K562 (cell line): Measurements from ENCODE around the gene TP73. TPM values are rescaled to one million over a fixed set of nuclear protein-coding genes. Genes with fewer than 3 reads are reported as not detected.

Source experiments
- ATAC-seq: fragments of 200-7000 bp; cut with Tn5 transposase; 3 replicates; pipeline ENCODE4 v1.9.1; 2020; ENCODE audit warnings: moderate library complexity
- BruUV-seq: library from RNA; stranded (reverse); fragments of 400-500 nt; replicated peaks from 2 replicates; lab custom pipeline; 2021; lab: Mats Ljungman, UMichigan
- CTCF ChIA-PET: fragments of 300-600 bp; formaldehyde crosslinking; extraction: SDS; loops from one replicate; lab custom pipeline; 2021; ENCODE audit warnings: low intra/inter-chr PET ratio; lab: Yijun Ruan, JAX
- POLR2A ChIA-PET: fragments of 300-600, 350-650 bp; sonication (Branson Sonifier 250); formaldehyde crosslinking; extraction: SDS; loops from one replicate; lab custom pipeline; 2021; ENCODE audit warnings: antibody characterized with exemption, inconsistent platforms; lab: Yijun Ruan, JAX
- DNase-seq, 4 experiments: peaks; one replicate each; pipeline versions ENCODE4 v3.0.0 to v3.0.0-alpha.2; 2011 to 2018; ENCODE audit warnings: low spot score in 3 of 4, mixed read lengths in 3 of 4; ENCODE audit errors: extremely low read depth in 1 of 4
- FAIRE-seq: peaks from 2 replicates; lab custom pipeline; 2011; peaks lifted over from hg19 to GRCh38; lab: Jason Lieb, UNC
- H2AFZ ChIP-seq: 2 replicates; pipeline ENCODE4 v1.6.0; 2011; ENCODE audit warnings: low read depth, low read length, control low read depth, inconsistent platforms
- H3K27ac ChIP-seq: fragments of 200-600 bp; 3 replicates; pipeline ENCODE4 v1.8.0; 2011; ENCODE audit warnings: low read depth, mild to moderate bottlenecking, control low read depth, inconsistent platforms, low read length, moderate library complexity, mixed read lengths; ENCODE audit errors: extremely low read depth
- H3K27me3 ChIP-seq, 2 experiments: fragments of 300-600 bp in 1 of 2; 2 replicates in 1 of 2; 3 replicates in 1 of 2; pipeline versions ENCODE4 v1.6.0 to v1.8.0; 2011; ENCODE audit warnings: inconsistent platforms in 2 of 2, low read length in 2 of 2, mild to moderate bottlenecking in 1 of 2, mixed read lengths in 1 of 2, moderate library complexity in 1 of 2; ENCODE audit not compliant: control insufficient read depth in 2 of 2, insufficient read depth in 2 of 2
- H3K36me3 ChIP-seq: fragments of 300-600 bp; 3 replicates; pipeline ENCODE4 v1.8.0; 2011; ENCODE audit warnings: mild to moderate bottlenecking, low read length, inconsistent platforms; ENCODE audit not compliant: control insufficient read depth, insufficient read depth
- H3K4me1 ChIP-seq, 2 experiments: fragments of 200-600 bp in 1 of 2; replicated peaks in 1 of 2; 2 replicates in 1 of 2; 3 replicates in 1 of 2; pipeline versions ENCODE4 v1.5.1 to v1.8.0; 2011; ENCODE audit warnings: inconsistent platforms in 2 of 2, low read length in 2 of 2, mild to moderate bottlenecking in 1 of 2, mixed read lengths in 1 of 2, moderate library complexity in 1 of 2; ENCODE audit not compliant: control insufficient read depth in 2 of 2, insufficient read depth in 2 of 2
- H3K4me2 ChIP-seq: 2 replicates; pipeline ENCODE4 v1.6.1; 2011; ENCODE audit warnings: low read length, control low read depth, inconsistent platforms, mixed read lengths; ENCODE audit not compliant: insufficient read depth
- H3K4me3 ChIP-seq: fragments of 200-600 bp; sonication (generic), shearing (Covaris generic); 2 replicates; pipeline ENCODE4 v1.5.1; 2016; ENCODE audit warnings: control low read depth, inconsistent platforms
- H3K79me2 ChIP-seq: fragments of 200-600 bp; 3 replicates; pipeline ENCODE4 v1.8.0; 2011; ENCODE audit warnings: low read length, inconsistent platforms; ENCODE audit not compliant: control insufficient read depth, insufficient read depth
- H3K9ac ChIP-seq, 2 experiments: 2 replicates each; pipeline versions ENCODE4 v1.6.0 to v1.6.1; 2011; ENCODE audit warnings: low read depth in 2 of 2, low read length in 2 of 2, control low read depth in 1 of 2, inconsistent platforms in 1 of 2, mild to moderate bottlenecking in 1 of 2, mixed read lengths in 1 of 2; ENCODE audit not compliant: insufficient read depth in 1 of 2
- H3K9me1 ChIP-seq: one replicate; pipeline ENCODE4 v1.6.0; 2011; ENCODE audit warnings: inconsistent platforms, mild to moderate bottlenecking, low read length, moderate library complexity; ENCODE audit not compliant: control insufficient read depth, insufficient read depth
- H3K9me3 ChIP-seq: replicated peaks from 2 replicates; pipeline ENCODE4 v1.5.1; 2011; ENCODE audit warnings: low read depth, low read length, inconsistent platforms; ENCODE audit not compliant: control insufficient read depth, insufficient read depth
- H4K20me1 ChIP-seq: replicated peaks from 2 replicates; pipeline ENCODE4 v1.6.1; 2011; ENCODE audit warnings: low read length, inconsistent platforms, mixed read lengths; ENCODE audit not compliant: control insufficient read depth, insufficient read depth
- CREBBP ChIP-seq: IDR thresholded peaks from one replicate; pipeline ENCODE4 v1.6.1; 2012; ENCODE audit warnings: low read depth, mild to moderate bottlenecking, control low read depth, inconsistent platforms, low read length
- EWSR1 ChIP-seq: fragments of 450-650 bp; IDR thresholded peaks from 2 replicates; pipeline ENCODE4 v1.6.1; 2018; ENCODE audit warnings: borderline replicate concordance, mild to moderate bottlenecking, low read depth, moderate library complexity; ENCODE audit not compliant: partially characterized antibody
- FOS ChIP-seq: IDR thresholded peaks from 3 replicates; pipeline ENCODE4 v1.6.1; 2011; ENCODE audit not compliant: insufficient read length; ENCODE audit errors: extremely low read depth
- MEF2D ChIP-seq: conservative IDR thresholded peaks from 2 replicates; pipeline ENCODE4 v1.6.1; 2016; ENCODE audit warnings: low read depth, missing genetic modification characterization, missing compliant biosample characterization
- PML ChIP-seq: IDR thresholded peaks from 2 replicates; pipeline ENCODE4 v1.6.1; 2012; ENCODE audit warnings: low read length, inconsistent platforms
- PTRF ChIP-seq: fragments of 450-650 bp; IDR thresholded peaks from 2 replicates; pipeline ENCODE4 v1.6.1; 2016; ENCODE audit warnings: mild to moderate bottlenecking, missing genetic modification characterization, missing compliant biosample characterization
- PTTG1 ChIP-seq: fragments of 450-650 bp; IDR thresholded peaks from 2 replicates; pipeline ENCODE4 v1.6.1; 2016; ENCODE audit warnings: low read depth, mild to moderate bottlenecking, missing genetic modification characterization, missing compliant biosample characterization
- RBM14 ChIP-seq: fragments of 200-400 bp; formaldehyde crosslinking; IDR thresholded peaks from 2 replicates; pipeline ENCODE4 v1.6.1; 2018; ENCODE audit warnings: low read depth, mild to moderate bottlenecking, low read length, moderate library complexity, borderline replicate concordance; ENCODE audit not compliant: insufficient read depth
- TOE1 ChIP-seq, 2 experiments: fragments of 450-650 bp in 1 of 2; sonication (generic) in 1 of 2; formaldehyde crosslinking in 1 of 2; IDR thresholded peaks; 2 replicates each; pipeline versions ENCODE4 v1.7.1 to v1.8.0; 2016 to 2022; ENCODE audit warnings: borderline replicate concordance in 2 of 2, mild to moderate bottlenecking in 2 of 2, antibody characterized with exemption in 1 of 2, inconsistent platforms in 1 of 2, low read depth in 1 of 2, missing genetic modification reagents in 1 of 2, moderate library complexity in 1 of 2
- ZFP1 ChIP-seq: fragments of 450-650 bp; formaldehyde crosslinking; IDR thresholded peaks from 2 replicates; pipeline ENCODE4 v1.4.0; 2020; ENCODE audit warnings: mild to moderate bottlenecking, mixed read lengths
- ZNF121 ChIP-seq: sonication (generic); formaldehyde crosslinking; conservative IDR thresholded peaks from 2 replicates; pipeline ENCODE4 v1.8.0; 2022; ENCODE audit warnings: missing genetic modification reagents
- WGBS: fragments of 100-300 bp; shearing (Covaris generic); methylation state at CpG from one replicate; pipeline ENCODE4 v1.1.6; 2016; ENCODE audit warnings: low coverage, mixed read lengths; ENCODE audit not compliant: insufficient coverage; ENCODE audit errors: missing lambda C conversion rate; 5-methylcytosine and 5-hydroxymethylcytosine counted together
- in situ Hi-C: fragments of 300-500 bp; cut with MboI; formaldehyde crosslinking; loops from 4 replicates; pipeline ENCODE4 v1.15.0; 2018; ENCODE audit warnings: inconsistent platforms, mixed read lengths
- intact Hi-C: fragments of 100-400 bp; cut with micrococcal nuclease; formaldehyde crosslinking; loops from 2 replicates; pipeline ENCODE4 v1.14.2; 2022
- polyA plus RNA-seq, 8 experiments: library from polyadenylated mRNA; depleted of rRNA in 4 of 8; stranded (reverse) in 5 of 8; unstranded in 3 of 8; fragments of >200 nt; fragmentation: Nextera tagmentation in 2 of 8; fragmentation: Illumina TruSeq in 1 of 8; extraction: Ambion mirVana in 2 of 8; extraction: Trizol in 1 of 8; gene quantifications; 2 replicates each; pipeline versions ENCODE4 v1.2.1 to v1.2.3, GENCODE V29; 2011 to 2014; ENCODE audit warnings: inconsistent platforms in 1 of 8, missing spikeins in 1 of 8
- total RNA-seq, 7 experiments: library from RNA; depleted of rRNA in 6 of 7; stranded (reverse); fragments of >200 nt in 6 of 7; fragmentation: Illumina TruSeq in 2 of 7; extraction: Trizol in 2 of 7; gene quantifications; 2 replicates each; pipeline versions ENCODE4 v1.2.1 to v1.2.3, GENCODE V29; 2011 to 2021; ENCODE audit warnings: low replicate concordance in 1 of 7

The TP73 gene
- total and polyA plus RNA-seq, 9 of the 15 experiments (the other 6 are each of a cell fraction or from before 2014, with no cell fraction given): 0.07 to 1.6 (median 0.40) TPM; not detected in 2

GRCh38 chr1:3638027-3638426 is 14.3 kb upstream of the TP73 start:
- FAIRE-seq (no peak), ATAC-seq (no peak), DNase-seq (no peak)
- intact Hi-C loops (no loop called here), in situ Hi-C loops (no loop called here)
- no peak overlapping the region for H3K27ac ChIP-seq
- H3K9ac ChIP-seq: no peak overlapping the region
- no peak overlapping the region for H3K4me3 ChIP-seq
- H3K36me3 ChIP-seq: peaks cover 49% of the 10 kb centered on the region; the same call in 2 of the 3 replicates
- no peaks in the 10 kb centered on the region for H3K27me3 ChIP-seq
- no peak for TF ChIP-seq RBM14
- no peak for TF ChIP-seq CREBBP
- TF ChIP-seq EWSR1: no peak
- TF ChIP-seq TOE1 (IDR thresholded peaks at IDR 0.05; ENCODE audit: borderline replicate concordance): no peak
- no peak for TF ChIP-seq TOE1 (CRISPR knock-in tag; IDR thresholded peaks at IDR 0.05; ENCODE audit: borderline replicate concordance, low read depth)
- no peak for TF ChIP-seq PTRF (tag)
- no peak for TF ChIP-seq ZFP1 (CRISPR knock-in tag)
- TF ChIP-seq FOS: no peak
- no peak for TF ChIP-seq ZNF121 (CRISPR knock-in tag)
- TF ChIP-seq PTTG1 (tag): no peak
- TF ChIP-seq PML: no peak
- no peak for TF ChIP-seq MEF2D (tag)
- 0 out of 2 replicates have a peak, but pooled peaks cover 7% of the 10 kb centered on the region for H4K20me1 ChIP-seq
- 86% methylated on average over 10 of the region's 12 CpGs for WGBS
- BruUV-seq: no TSS peak
- H3K9me1 ChIP-seq: no peaks in the 10 kb centered on the region
- H2AFZ ChIP-seq: no peak overlapping the region
- no peaks in the 10 kb centered on the region for H3K9me3 ChIP-seq
- ChIA-PET POLR2A (interaction anchor here (0.6 kb wide), 1 partner anchor 1142 kb away, joined by 3 read pairs; no protein-coding TSS in a partner anchor), CTCF (no interaction called here)
- H3K79me2 ChIP-seq: no peaks in the 10 kb centered on the region
- H3K4me2 ChIP-seq: no peak overlapping the region
- peaks cover 0 to 11% of the 10 kb centered on the region in 2 experiments; a peak in 1 of 5 replicates for H3K4me1 ChIP-seq
